NCI-H2171 treated with DMSO at 0.1 percent for 48 hours (cell line): ENCODE results near the gene SZT2.
"Not testable (repeated sequence)": the region's sequence is repeated elsewhere in the genome, so short reads cannot be mapped to it uniquely, and the experiment has no call there.

Source experiments
- DNase-seq: peaks from one replicate; lab custom pipeline; 2025; lab: John Stamatoyannopoulos, UW

Gene SZT2

GRCh38 chr1:43363283-43363934 is 26.3 kb upstream of the SZT2 start:
- no peak for DNase-seq

DNA sequence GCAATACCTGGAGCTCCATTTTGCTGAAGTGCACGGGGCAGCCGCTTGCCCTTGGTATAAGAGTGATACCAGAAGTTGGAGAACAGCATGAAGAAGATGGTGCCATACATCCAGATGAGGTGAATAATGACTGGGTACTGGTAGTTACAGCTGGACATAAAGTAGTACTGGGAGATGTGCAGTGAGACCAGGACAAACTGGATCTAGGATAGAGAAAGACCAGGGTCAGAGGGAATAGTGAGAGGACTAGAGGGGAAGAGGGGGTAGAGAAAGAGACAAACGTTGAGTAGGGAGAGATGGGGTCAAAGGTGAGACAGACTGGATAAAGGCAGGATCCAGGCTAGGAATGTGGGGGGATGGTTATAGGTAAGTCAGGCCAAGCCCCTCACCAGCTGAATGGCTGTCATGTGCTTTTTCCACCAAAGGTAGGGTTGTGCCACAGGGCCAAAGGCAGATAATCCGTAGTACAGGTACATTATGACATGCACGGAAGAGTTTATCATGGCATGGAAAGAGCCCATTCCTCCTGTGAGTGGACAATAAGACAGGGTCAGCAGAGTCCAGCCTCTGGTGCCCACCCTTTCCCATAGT is 25.7 kb upstream of the SZT2 start:
- DNase-seq, result no peak

GRCh38 chr1:43365678-43366077 is 24.0 kb upstream of the SZT2 start:
- no peak for DNase-seq

DNA sequence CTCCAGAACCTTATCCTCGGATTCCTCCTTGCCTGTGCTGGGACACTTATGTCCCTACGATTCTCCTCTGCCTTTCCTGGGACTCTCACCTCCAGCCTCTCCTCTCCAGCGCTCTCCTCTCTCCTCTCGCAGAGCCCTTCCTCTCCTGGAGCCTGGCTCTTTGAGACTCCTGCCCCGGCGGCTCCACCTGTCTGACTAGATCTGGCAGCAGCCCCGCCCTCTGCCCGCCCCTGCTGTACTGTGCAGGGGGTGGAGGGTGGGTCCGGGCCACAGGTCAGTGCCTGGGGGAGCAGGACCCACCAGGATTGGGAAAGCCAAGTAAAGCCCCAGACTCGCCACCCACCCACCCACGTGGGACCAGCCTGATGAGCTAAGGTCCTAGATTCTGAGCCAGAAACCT is 23.5 kb upstream of the SZT2 start:
- DNase-seq, result no peak

- DNase-seq, result no peak
Observed at GRCh38 chr1:43366601-43367025, 23.1 kb upstream of the SZT2 start.

- DNase-seq, result no peak
Observed at GRCh38 chr1:43367026-43367903, 22.4 kb upstream of the SZT2 start.

GRCh38 chr1:43367904-43368645 is 21.6 kb upstream of the SZT2 start, which contains the start of gene ELOVL1:
Gene ELOVL1 (minus strand): TSS chr1:43368011. CDS start chr1:43365609, 2,402 bp downstream.
- DNase-seq, result peak; percentile 81

DNA sequence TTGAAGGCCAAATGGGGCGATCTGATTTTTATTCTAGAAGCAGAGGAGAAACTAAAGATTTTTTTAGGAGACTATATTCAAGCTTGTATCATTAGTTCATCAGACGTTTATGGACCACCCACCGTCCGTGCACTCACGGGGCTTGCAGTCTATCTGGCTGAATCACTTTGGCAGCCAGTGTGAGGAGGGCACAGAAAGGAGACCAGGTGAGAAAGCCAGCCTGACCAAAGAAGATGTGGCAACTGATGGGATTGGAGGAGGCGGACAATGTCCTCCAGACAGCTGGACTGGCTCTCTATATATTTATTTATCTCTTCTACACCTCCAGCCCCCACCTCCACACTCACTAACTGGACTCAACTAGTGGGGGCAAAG is 21.1 kb upstream of the SZT2 start:
- no peak for DNase-seq

DNA sequence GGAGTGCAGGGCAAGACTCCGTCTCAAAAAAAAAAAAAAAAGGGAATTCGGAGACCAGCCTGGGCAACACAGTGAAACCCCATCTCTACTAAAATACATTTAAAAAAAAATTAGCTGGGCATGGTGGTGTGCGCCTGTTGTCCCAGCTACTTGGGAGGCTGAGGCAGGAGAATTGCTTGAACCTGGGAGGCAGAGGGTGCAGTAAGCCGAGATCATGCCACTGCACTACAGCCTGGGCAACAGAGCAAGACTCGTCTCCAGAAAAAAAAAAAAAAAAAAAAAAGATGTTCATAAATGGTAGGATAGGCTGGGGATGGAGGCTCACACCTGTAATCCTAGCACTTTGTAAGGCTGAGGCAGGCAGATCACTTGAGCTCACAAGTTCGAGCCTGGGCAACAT is 19.9 kb upstream of the SZT2 start:
- not testable (repeated sequence) for DNase-seq

DNA sequence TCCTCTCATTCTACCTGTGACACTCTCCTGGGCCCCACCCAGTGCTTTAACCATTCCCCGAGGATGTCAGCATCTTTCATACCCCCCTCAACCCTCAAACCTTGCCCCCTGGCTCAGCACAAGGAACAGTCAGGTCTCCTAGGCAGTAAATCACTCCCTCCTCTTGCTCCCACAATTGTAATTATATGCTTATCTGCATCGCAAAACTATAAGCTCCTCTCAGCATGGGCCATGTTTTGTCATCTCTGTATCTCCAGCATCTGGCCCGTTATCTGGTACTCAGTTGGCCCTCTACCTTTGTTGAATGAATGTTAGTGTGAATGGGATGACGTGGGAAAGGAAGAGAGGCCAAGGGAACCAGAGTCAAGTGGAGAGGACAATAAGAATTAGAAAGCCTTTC is 19.1 kb upstream of the SZT2 start:
- no peak for DNase-seq

DNA sequence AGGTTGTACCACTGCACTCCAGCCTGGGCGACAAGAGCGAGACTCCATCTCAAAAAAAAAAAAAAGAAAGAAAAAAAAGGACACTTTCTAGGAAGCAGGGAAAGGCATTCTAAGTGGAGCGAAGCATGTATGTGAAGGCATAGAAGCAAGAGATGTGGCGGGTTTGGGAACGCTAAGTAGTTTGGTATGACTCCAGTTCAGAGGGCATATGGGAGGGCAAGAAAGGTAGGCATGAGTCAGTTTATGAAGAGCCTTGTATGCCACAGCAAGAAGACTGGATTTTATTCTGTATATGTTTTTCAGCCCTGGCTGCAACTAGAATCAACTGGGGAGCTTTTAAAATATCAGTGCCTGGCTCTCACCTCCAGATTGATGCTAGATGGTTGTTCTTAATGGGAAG is 17.5 kb upstream of the SZT2 start:
- no peak for DNase-seq

DNA sequence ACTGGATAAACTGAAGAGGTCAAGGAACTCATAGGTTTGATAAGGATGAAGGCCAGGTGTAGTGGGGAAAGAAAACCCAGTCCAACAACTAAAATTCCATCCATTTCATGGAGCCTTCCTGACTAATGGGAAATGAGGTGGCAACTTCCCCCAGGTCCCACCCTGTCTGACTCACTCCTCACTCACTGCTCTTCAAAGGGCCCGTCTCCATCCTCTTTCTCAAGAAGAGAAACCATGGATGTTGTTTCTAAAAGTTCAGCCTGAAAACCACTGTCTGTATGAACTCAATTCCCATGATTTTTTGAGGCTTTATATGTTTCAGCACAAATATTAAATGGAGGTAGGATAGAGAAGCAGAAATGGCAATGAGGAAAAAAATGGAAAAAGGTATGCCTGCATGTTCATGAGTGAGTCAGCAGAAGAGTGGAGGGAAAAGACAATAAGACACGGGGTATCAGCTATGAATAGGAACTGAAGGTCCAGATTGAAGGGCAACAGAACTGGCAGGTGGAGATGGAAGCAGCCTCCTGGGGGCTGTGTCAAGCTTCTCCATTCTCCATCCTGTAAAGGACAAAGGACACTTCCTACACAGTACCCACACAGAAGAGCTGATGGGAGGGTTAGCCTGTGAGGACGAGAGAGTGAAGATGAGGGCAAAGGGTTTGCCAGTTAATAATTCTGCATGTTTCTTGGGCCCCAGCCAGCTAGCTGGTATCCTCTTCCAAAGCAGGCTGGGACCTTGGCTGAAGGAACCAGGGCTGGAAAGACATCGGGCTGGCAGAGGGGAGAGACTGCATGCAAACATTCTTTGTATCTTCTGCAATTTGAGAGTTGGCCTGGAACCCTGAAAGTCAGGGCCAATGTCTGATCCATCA is 16.4 kb upstream of the SZT2 start:
- DNase-seq, result no peak

DNA sequence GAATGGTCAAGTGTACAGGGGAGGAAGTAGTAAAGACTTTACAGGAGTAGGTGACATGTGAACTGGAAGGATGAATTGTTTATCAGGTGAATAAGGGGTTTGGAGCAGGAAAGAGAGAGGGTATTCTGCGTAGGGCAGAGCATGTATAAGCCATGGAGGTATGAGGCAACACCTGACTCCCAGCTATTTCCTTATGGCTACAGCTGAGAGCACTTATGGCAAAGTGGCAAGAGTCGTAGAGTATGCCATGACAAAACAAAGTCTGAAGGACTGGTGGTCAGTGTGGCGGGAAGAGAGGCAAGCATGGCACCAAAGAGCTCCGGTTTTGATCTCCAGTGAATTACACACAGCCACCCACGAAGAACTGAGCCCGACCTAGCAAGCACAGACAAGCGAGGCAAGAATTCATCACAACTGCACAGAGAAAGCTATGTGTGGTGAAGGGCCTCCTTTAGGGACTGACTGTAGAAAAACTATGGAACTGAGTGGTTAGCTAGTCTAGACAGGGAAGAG is 12.9 kb upstream of the SZT2 start:
- no peak for DNase-seq

DNA sequence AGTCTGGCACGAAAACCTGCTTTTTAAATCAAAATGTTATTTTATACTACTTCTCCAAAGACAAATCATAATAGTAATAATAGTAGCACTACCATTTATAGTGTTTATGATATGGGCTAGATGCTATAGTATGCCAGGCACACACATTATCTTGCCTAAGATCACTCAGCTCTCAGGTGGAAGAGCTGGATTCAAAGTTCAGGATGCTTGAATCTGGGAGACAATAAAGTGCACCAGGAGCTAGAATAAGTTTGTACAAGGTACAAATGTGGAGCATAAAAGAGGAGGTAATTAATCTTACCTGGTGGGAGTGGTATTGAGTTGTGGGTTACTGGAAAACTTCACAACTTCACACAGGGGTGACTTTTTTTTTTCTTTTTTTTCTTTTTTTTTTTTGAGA is 11.9 kb upstream of the SZT2 start:
- no peak for DNase-seq

GRCh38 chr1:43379476-43379875 is 10.2 kb upstream of the SZT2 start:
- DNase-seq, result no peak

- no peak for DNase-seq
Observed at GRCh38 chr1:43381612-43382011, 8.1 kb upstream of the SZT2 start.

- DNase-seq, result no peak
Observed at GRCh38 chr1:43382027-43382779, 7.5 kb upstream of the SZT2 start.

GRCh38 chr1:43383449-43383848 is 6.2 kb upstream of the SZT2 start:
- no peak for DNase-seq

- no peak for DNase-seq
Observed at GRCh38 chr1:43386676-43387075, 3.0 kb upstream of the SZT2 start.

DNA sequence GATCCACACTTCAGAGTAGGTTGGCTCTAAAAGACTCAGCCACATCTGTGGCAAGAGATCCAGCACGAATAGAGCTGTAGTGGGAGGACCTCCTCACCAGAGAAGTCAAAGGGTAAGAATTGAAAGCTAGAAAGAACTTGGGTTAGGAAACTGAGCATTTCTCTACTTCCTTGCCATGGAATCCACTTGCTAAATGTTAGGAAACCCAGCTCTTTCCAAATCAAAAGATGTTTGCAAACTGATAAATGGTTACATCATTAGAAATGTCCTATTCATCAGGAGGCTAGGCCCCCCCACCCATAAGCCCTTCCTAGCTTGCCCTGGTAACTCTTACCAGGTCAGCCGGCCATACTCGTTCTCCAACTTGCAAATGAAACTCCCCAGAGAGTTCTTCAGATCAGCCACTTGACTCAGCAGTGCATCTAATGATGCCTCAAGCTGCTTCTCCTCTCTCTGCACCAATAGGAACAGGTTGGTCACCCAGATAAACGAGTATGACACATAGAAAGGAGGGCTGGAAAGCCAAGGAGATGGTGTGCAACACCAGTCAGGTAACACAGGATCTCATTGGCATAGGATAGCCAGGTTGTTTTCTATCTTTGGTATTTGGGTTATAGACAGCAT is 1.6 kb upstream of the SZT2 start:
- no peak for DNase-seq
